ENCODE results near the gene ANKRD55.

Gene ANKRD55

GRCh38 chr5:56075361-56075760 is 157.8 kb downstream of the ANKRD55 start:
- DNase-seq (ENCODE audit: low read depth), result no peak
- H3K4me3 ChIP-seq (ENCODE audit: control insufficient read depth, low read depth, low read length), result no peak overlapping the region

DNA sequence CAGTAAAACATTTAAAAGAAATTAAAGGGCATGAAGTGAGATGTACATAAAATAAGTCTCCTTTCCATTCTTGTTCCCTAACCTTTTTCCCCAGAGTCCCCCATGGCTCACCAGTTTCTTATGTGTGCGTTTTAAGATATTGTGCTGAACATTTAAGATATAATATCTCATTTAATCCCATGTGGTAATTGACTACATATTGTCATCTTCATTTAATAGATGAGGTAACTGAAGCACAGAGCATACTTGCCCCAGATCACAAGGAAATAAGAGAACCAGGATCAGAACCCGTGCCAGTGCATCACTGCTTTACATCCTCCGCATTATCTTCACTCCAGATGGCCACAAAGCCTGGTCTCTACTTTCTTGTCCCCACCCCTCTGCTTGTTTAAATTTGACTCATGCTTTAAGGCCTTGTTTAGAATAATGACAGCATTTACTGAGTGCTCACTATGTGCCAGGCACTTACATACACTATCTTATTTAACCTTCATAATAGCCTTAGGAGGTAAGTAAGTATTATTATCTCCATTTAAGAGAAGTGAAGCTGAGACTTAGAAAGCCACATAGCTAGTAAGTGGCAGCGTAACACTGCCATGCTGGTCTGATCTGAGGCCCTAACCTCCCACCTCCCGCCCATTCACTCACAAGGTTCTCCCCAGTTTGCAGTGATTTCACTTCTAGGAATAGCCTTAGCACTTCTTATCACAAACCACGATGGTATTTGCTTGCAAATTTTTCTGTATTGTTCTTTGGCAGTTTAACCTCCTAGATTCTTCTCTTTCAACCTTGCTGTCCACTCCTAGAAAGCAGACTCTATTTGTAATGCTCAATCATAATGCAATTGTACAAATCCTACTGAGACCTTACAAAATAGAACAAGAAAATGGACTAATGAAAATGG is 160.0 kb downstream of the ANKRD55 start:
- TF ChIP-seq CTCF (IDR thresholded peaks at IDR 0.05; ENCODE audit: control insufficient read depth, insufficient read depth, low read depth, low read length, missing control alignments), result no peak
- no peak overlapping the region for H3K4me3 ChIP-seq (ENCODE audit: control insufficient read depth, low read depth, low read length)
- no peak for DNase-seq (ENCODE audit: low read depth)

More at GRCh38 chr5:56075361-56075760, 157.8 kb downstream of the ANKRD55 start:
- TF ChIP-seq CTCF (IDR thresholded peaks at IDR 0.05; ENCODE audit: control insufficient read depth, insufficient read depth, low read depth, low read length, missing control alignments), result no peak

GRCh38 chr5:56071470-56071869 is 161.7 kb downstream of the ANKRD55 start:
- TF ChIP-seq CTCF (IDR thresholded peaks at IDR 0.05; ENCODE audit: control insufficient read depth, insufficient read depth, low read depth, low read length, missing control alignments), result no peak
- no peak overlapping the region for H3K4me3 ChIP-seq (ENCODE audit: control insufficient read depth, low read depth, low read length)
- no peak for DNase-seq (ENCODE audit: low read depth)

GRCh38 chr5:56070851-56071465 is 162.2 kb downstream of the ANKRD55 start:
- no peak overlapping the region for H3K4me3 ChIP-seq (ENCODE audit: control insufficient read depth, low read depth, low read length)
- no peak for DNase-seq (ENCODE audit: low read depth)
- TF ChIP-seq CTCF (IDR thresholded peaks at IDR 0.05; ENCODE audit: control insufficient read depth, insufficient read depth, low read depth, low read length, missing control alignments), result no peak

GRCh38 chr5:56069652-56070226 is 163.4 kb downstream of the ANKRD55 start:
- no peak for DNase-seq (ENCODE audit: low read depth)
- H3K4me3 ChIP-seq (ENCODE audit: control insufficient read depth, low read depth, low read length), result no peak overlapping the region
- TF ChIP-seq CTCF (IDR thresholded peaks at IDR 0.05; ENCODE audit: control insufficient read depth, insufficient read depth, low read depth, low read length, missing control alignments), result no peak

DNA sequence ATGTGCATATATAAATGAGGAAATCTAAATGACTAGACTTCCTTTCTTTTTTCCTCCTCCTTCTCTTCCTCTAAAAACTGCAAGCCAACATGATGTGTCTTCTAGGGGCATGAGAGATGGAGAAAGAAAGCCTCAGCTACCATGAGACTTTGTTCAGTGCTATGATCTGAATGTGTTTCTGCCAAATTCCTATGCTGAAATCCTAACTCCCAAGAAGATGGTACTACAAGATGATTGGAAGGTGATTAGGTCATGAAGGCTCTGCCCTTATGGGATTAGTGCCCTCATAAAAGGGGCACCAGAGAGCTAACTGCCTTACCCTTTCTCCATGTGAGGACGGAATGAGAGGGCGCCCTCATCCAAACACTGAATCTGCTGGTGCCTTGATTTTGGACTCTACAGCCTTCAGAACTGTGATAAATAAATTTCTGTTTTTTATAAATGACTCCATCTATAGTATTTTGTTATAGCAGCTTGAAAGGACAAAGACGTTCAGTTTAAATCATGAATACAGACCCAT is 166.1 kb downstream of the ANKRD55 start:
- TF ChIP-seq CTCF (IDR thresholded peaks at IDR 0.05; ENCODE audit: control insufficient read depth, insufficient read depth, low read depth, low read length, missing control alignments), result no peak
- no peak overlapping the region for H3K4me3 ChIP-seq (ENCODE audit: control insufficient read depth, low read depth, low read length)

More for the DNA sequence above, 166.1 kb downstream of the ANKRD55 start:
- DNase-seq (ENCODE audit: low read depth), result no peak
